ENCODE data around the gene ANKRD22. TPM values are rescaled to one million over a fixed set of nuclear protein-coding genes. Genes with fewer than 3 reads are reported as not detected.

Gene ANKRD22
- total RNA-seq, 4 donors from 2014 or later: 0.96 TPM; not detected in 3

- no peak for TF ChIP-seq POLR2AphosphoS5 (IDR thresholded peaks at IDR 0.05)
- no peak for TF ChIP-seq EP300 (IDR thresholded peaks at IDR 0.05)
- no peak for TF ChIP-seq CTCF (IDR thresholded peaks at IDR 0.05)
- TF ChIP-seq POLR2A (IDR thresholded peaks at IDR 0.05): no peak
- WGBS, 2 donors (ENCODE audit: low coverage in 1 of 2): 75 to 88% methylated on average over 2 of the region's 2 CpGs
- Histone ChIP-seq H3K27me3 (no peaks in the 10 kb centered on the region), H3K36me3 (no peaks in the 10 kb centered on the region), H3K4me3 (no peak overlapping the region), H3K9me3 (no peaks in the 10 kb centered on the region), H3K27ac (no peak overlapping the region), H3K4me1 (no peaks in the 10 kb centered on the region)
- ATAC-seq: no peak
Observed at GRCh38 chr10:88833156-88833555, 18.5 kb downstream of the ANKRD22 start.

- H3K27me3 ChIP-seq: no peaks in the 10 kb centered on the region
Observed at GRCh38 chr10:88832376-88832775, 19.3 kb downstream of the ANKRD22 start.

GRCh38 chr10:88831709-88832108, 19.9 kb downstream of the ANKRD22 start:
- Histone ChIP-seq H3K4me1 (no peaks in the 10 kb centered on the region), H3K36me3 (no peaks in the 10 kb centered on the region), H3K27me3 (no peaks in the 10 kb centered on the region), H3K9me3 (no peaks in the 10 kb centered on the region), H3K27ac (no peak overlapping the region), H3K4me3 (no peak overlapping the region)
- ATAC-seq: no peak
- no peak for TF ChIP-seq POLR2A (IDR thresholded peaks at IDR 0.05)
- no peak for TF ChIP-seq CTCF (IDR thresholded peaks at IDR 0.05)
- TF ChIP-seq EP300 (IDR thresholded peaks at IDR 0.05): no peak
- TF ChIP-seq POLR2AphosphoS5 (IDR thresholded peaks at IDR 0.05): no peak
- 69 to 89% methylated on average over 6 to 7 of the region's 8 CpGs for WGBS, 2 donors (ENCODE audit: low coverage in 1 of 2)

More at GRCh38 chr10:88832376-88832775, 19.3 kb downstream of the ANKRD22 start:
- H3K27ac ChIP-seq: no peak overlapping the region
- no peaks in the 10 kb centered on the region for H3K9me3 ChIP-seq
- H3K36me3 ChIP-seq: no peaks in the 10 kb centered on the region
- no peak for TF ChIP-seq POLR2A (IDR thresholded peaks at IDR 0.05)
- no peak for TF ChIP-seq POLR2AphosphoS5 (IDR thresholded peaks at IDR 0.05)
- no peak for TF ChIP-seq EP300 (IDR thresholded peaks at IDR 0.05)
- H3K4me1 ChIP-seq: no peaks in the 10 kb centered on the region
- no peak for ATAC-seq
- no peak overlapping the region for H3K4me3 ChIP-seq

GRCh38 chr10:88830643-88831268, 20.9 kb downstream of the ANKRD22 start:
- no peaks in the 10 kb centered on the region for H3K36me3 ChIP-seq
- no peaks in the 10 kb centered on the region for H3K27me3 ChIP-seq
- no peak overlapping the region for H3K4me3 ChIP-seq
- TF ChIP-seq EP300 (IDR thresholded peaks at IDR 0.05) (no peak), POLR2A (IDR thresholded peaks at IDR 0.05) (no peak), CTCF (IDR thresholded peaks at IDR 0.05) (no peak), POLR2AphosphoS5 (IDR thresholded peaks at IDR 0.05) (no peak)
- H3K9me3 ChIP-seq: no peaks in the 10 kb centered on the region
- ATAC-seq: no peak
- WGBS, 2 donors (ENCODE audit: low coverage in 1 of 2): 85 to 89% methylated on average over 9 of the region's 9 CpGs
- H3K27ac ChIP-seq: no peak overlapping the region
- H3K4me1 ChIP-seq: no peaks in the 10 kb centered on the region

GRCh38 chr10:88828310-88828709, 23.3 kb downstream of the ANKRD22 start:
- TF ChIP-seq CTCF (IDR thresholded peaks at IDR 0.05) (no peak), POLR2AphosphoS5 (IDR thresholded peaks at IDR 0.05) (no peak), POLR2A (IDR thresholded peaks at IDR 0.05) (no peak), EP300 (IDR thresholded peaks at IDR 0.05) (no peak)
- H3K4me3 ChIP-seq: no peak overlapping the region
- H3K9me3 ChIP-seq: no peaks in the 10 kb centered on the region
- WGBS, 2 donors (ENCODE audit: low coverage in 1 of 2): 50% methylated on average over 1 of the region's 1 CpG
- no peak overlapping the region for H3K27ac ChIP-seq
- no peaks in the 10 kb centered on the region for H3K27me3 ChIP-seq
- ATAC-seq: no peak
- H3K4me1 ChIP-seq: no peaks in the 10 kb centered on the region
- no peaks in the 10 kb centered on the region for H3K36me3 ChIP-seq

Measured in gastroesophageal sphincter (tissue), 4 donors.